HPDE6-E6E7 (cell line): Measurements from ENCODE around the gene ZNF280A.
"Not testable (repeated sequence)": the region's sequence is repeated elsewhere in the genome, so short reads cannot be mapped to it uniquely, and the experiment has no call there.

Experiments used
- DNase-seq: peaks from one replicate; pipeline ENCODE4 v3.0.0; 2011; ENCODE audit warnings: missing footprints; ENCODE audit errors: extremely low spot score

ZNF280A gene

GRCh38 chr22:22545084-22545483 lies 25.0 kb upstream of the ZNF280A start:
- no peak for DNase-seq

- DNase-seq, result no peak
Observed at GRCh38 chr22:22538226-22538989, 18.3 kb upstream of the ZNF280A start.

GRCh38 chr22:22536916-22537315 lies 16.8 kb upstream of the ZNF280A start:
- no peak for DNase-seq

DNA sequence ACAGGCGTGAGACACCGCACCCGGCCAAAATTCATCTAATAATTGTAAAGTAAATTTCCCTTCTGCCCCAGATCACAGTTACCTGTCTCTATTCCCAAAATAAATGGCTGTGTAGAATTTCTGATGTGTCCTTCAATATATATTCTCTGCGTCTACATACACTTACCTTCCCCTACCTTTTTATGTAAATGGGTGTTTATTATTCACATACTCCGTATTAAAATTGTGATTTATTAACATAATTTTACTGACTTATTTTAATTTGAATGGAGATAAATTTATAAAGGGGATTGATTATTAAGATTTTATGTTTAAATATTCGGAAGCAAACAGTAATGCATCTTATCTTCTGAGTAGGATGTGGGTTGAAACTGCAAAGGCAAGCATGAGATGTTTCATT lies 16.4 kb upstream of the ZNF280A start:
- DNase-seq, result no peak

- no peak for DNase-seq
Observed at GRCh38 chr22:22535662-22536061, 15.6 kb upstream of the ZNF280A start.

GRCh38 chr22:22534604-22535415 lies 14.7 kb upstream of the ZNF280A start:
- DNase-seq, result no peak

DNA sequence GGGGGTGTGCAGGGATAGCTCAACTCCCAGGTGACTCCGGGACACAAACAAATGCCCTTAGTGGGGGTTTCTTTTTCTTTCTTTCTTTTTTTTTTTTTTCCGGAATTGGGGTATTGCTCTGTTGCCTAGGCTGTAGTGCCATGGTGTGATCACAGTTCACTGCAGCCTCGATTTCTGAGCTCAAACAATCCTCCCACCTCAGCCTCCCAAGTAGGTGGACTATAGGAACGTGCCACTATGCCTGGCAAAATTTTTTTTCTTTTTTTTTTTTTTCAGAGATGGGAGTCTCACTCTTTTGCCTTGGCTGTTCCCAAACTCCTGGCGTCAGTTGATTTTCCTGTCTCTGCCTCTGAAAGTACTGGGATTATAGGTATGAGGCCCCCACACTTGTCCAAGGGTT lies 13.8 kb upstream of the ZNF280A start:
- no peak for DNase-seq

- DNase-seq, result no peak
Observed at GRCh38 chr22:22533417-22533816, 13.3 kb upstream of the ZNF280A start.

- not testable (repeated sequence) for DNase-seq
Observed at GRCh38 chr22:22532547-22533071, 12.5 kb upstream of the ZNF280A start.

- no peak for DNase-seq
Observed at GRCh38 chr22:22531770-22532546, 11.9 kb upstream of the ZNF280A start.

GRCh38 chr22:22528780-22529179 lies 8.7 kb upstream of the ZNF280A start:
- no peak for DNase-seq

DNA sequence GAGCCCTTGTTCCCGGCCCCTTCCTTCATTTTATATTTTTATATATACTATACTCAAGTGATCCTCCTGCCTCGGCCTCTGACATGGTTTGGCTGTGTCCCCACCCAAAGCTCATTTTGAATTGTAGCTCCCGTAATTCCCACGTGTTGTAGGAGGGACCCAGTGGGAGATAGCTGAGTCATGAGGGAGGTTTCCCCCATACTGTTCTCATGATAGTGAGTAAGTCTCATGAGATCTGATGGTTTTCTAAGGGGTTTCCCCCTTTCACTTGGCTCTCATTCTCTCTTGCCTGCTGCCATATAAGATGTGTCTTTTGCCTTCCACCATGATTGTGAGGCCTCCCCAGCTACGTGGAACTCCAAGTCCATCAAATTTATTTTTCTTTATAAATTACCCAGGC lies 7.2 kb upstream of the ZNF280A start:
- no peak for DNase-seq

DNA sequence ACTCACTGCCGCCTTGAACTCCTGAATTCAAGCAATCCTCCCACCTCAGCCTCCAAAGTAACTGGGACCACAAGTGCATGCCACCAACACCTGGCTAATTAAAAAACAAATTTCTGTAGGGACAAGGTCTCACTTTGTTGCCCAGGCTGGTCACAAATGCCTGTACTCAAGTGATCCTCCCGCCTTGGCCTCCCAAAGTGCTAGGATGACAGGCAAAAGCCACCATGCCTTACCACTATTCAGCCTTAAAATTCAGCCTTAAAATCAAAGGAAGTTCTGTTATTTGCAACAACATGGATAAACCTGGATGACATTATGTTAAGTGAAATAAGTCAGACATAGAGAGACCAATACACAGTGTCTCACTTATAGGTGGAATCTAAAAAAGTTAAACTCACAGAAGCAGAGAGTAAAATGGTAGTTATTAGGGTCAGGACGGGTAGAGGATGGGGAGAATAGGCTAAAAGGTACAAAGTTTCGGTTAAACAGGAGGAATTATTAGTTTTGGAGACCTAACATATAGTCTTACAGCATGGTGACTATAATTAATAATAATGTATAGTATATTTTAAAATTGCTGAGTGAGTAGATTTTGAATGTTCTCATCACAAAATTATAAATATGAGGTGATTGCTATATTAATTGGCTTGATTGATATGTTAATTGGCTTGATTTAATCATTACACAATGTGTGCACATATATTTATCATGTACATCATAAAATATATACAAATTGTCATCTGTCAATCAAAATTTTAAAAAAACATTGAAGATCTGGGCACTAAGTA lies 6.2 kb upstream of the ZNF280A start:
- DNase-seq, result no peak

GRCh38 chr22:22523494-22523893 lies 3.4 kb upstream of the ZNF280A start:
- DNase-seq, result no peak

GRCh38 chr22:22521631-22522030 lies 1.6 kb upstream of the ZNF280A start:
- DNase-seq, result no peak

DNA sequence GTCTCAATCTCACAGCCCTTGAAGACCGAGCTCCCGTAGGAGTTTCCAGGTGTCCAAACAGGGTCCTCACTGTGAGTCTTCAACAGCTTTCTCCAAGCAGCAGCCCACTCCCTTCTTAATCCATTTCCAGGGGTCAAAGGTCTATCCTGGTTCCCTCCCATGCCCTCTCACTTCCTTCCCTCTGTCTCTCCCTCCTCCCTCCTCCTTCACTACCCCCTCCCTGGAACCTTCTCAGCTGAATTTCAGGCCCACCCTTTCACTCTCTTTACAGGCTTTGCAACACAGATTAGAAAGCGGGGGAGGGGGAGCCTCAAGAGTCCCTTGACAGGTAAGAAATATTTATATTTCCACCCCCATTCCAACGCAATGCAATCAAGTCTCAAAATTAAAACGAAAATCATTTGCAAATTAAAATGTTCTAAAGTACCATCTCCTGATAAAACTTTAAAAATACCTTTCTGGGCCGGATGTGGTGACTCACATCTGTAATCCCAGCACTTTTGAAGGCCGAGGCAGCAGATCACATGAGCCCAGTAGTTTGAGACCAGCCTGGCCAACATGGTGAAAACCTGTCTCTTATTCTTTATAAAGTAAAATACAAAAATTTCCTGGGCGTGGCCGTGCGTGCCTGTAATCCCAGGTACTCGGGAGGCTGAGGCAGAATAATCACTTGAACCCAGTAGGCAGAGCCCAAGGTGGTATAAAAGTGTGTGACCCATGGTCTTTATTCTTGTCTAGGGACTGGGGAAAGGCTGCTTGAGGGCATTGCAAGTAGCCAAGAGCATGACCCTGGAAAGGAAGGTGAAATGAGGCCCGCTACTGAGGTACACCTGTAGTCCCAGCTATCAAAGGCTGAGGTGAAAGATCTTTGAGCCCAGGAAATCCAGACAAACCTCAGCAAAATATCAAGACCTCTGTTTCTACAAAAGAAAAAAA lies 865 bp upstream of the ZNF280A start:
- no peak for DNase-seq

DNA sequence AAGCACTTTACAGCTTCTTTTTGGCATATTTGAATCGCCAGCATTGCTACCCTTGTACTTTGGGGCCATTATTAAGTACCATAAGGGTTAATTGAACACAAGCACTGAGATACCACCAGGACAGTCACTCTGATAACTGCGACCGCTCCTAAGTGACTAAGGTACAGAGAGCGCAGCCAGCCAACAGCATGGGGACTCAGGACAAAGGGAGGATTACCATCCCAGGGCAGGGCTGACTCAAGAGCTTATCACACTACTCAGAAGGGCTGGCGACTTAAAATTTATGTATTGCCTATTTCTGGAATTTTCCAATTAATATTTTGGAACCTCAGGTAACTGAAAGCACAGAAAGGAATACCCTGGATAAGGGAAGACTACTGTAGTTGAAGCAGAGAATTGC lies 479 bp downstream of the ZNF280A start:
- no peak for DNase-seq

DNA sequence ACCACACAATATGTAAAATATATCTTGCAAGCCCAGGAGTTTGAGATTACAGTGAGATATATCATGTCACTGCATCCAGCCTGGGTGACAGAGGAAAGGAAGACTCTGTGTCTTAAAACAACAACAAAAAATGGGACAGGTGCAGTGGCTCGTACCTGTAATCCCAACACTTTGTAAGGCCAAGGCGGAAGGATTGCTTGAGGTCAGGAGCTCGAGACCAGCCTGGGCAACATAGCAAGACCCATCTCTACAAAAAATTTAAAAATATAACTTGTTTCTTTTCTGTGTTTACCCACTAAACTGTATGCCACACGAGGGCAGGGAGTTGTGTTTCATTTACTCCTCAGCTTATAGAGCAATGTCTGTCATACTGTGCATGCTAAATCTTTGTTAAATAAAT lies 3.1 kb downstream of the ZNF280A start:
- no peak for DNase-seq

- DNase-seq, result no peak
Observed at GRCh38 chr22:22515890-22516289, 4.2 kb downstream of the ZNF280A start.

GRCh38 chr22:22514431-22514830 lies 5.6 kb downstream of the ZNF280A start:
- not testable (repeated sequence) for DNase-seq
